GM19351 (cell line): ENCODE measurements around the gene CYYR1.

Source experiments
- ATAC-seq: cut with Tn5 transposase; IDR thresholded peaks from one replicate; pipeline ENCODE4 v1.9.1; 2021; ENCODE audit warnings: mild to moderate bottlenecking, moderate library complexity; ENCODE audit not compliant: unreplicated experiment

The CYYR1 gene

DNA sequence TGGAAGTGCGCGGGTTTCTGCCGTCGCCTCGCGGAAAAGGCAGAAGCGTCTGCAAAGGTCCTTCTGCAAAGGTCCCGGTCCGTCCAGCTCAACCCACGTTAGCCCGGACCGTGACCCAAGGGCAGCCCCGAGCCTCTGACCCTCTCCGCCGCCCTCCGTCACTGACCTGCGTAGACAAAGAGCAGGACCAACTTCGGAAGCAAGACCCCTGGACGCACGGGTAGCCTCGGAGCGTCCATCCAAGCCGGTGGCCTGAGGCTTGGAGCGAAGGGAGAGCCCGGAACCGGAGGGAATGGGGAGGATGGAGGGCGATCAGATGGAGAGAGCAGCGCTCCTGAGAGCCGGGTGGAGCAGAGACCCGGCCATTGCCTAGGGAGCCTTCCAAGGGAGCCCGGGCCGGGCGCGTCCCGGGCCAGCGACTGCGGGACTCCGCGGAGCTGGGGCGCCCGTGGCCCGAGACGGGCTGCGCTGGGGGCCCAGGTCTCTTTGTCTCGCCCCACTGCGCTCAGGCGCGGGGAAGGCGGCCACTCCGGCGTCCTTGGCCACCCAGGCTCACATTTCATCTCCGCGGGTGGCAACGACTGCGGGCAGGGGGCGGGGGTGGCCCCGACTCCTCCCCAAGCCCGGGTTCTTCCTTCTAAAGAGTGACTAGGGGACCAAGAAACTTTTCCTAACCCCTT lies at the start of gene CYYR1:
TSS of gene CYYR1 (minus strand) at position 585 of the 680 bp plus-strand sequence. CDS start at position 239, 346 bp downstream.
- ATAC-seq = no peak

- no peak for ATAC-seq
Measured at GRCh38 chr21:26617176-26617575, 44.1 kb upstream of the CYYR1 start.

GRCh38 chr21:26614251-26614650 lies 41.2 kb upstream of the CYYR1 start:
- ATAC-seq = no peak

- no peak for ATAC-seq
Measured at GRCh38 chr21:26599261-26599660, 26.2 kb upstream of the CYYR1 start.

- no peak for ATAC-seq
Measured at GRCh38 chr21:26597981-26598380, 24.9 kb upstream of the CYYR1 start.

DNA sequence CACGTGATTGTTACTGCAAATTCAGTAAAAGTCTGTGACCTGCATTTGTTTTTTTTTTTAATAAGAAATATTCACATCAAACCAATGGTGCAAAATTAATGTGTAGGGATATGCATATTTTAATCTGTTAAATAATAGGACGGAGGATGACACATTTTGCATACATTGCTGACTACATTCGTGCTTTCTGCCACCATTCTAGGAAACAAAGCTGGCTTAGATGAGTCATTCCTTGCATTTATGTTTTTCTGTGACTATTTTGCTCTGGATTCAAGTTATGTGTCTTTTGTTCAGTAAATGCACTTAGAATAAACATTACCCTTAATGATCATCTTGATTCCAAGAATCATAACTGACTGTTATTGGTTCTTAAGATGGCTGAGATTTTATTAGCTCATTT lies 23.9 kb upstream of the CYYR1 start:
- ATAC-seq = no peak

DNA sequence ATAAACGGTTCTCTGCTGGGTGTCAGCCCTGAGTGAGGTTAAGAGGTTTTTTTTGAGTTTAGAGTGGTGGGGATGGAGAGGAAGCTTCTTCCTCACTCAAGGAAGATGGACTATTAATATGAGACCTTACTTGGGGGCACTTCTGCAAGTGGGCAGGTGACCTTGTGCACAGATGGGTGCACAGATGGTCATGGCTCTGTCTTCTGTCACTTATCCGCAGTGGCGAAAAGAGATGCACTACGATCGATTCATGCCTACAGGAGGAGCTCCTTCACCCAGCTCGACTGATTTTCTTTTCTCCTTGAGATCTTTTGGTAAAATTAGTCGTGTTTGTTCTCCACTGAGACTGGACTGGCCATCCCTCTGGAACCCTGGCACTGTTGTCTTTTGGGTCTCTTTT lies 22.9 kb upstream of the CYYR1 start:
- no peak for ATAC-seq

DNA sequence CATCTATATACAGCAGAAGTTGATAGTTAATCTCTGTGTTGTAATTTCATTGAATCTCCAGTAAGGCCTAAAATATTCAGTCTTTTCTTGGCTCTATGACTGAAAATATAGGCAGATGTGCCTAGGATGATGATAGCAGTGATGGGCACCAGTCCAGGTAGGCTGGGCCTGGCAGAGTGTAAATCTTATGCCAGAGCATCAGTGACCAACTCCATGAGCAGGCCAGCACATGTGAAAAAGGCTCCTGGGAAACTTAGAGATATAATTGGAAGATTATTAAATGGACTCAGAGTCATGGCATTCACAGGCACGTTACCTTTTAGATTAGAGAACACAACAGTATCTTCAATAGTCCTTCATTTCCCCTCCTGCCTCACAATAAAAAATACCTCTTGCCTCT lies 20.7 kb upstream of the CYYR1 start:
- no peak for ATAC-seq

DNA sequence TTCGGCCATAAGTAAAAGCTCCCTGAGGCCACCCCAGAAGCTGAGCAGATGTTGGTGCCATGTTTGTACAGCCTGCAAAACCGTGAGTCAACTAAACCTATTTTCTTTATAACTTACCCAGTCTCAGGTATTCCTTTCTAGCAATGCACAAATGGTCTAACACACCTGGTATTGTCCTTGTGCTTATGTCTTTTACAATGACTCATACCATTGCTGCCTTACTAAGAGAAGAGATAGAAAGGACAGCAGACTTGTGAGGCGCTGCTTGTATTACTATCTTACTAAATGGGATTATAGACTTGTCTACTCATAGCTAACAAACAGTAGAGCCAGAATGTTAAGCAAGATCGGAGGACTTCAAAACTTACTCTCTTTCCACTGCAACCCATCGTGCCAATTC lies 18.5 kb upstream of the CYYR1 start:
- ATAC-seq = no peak

DNA sequence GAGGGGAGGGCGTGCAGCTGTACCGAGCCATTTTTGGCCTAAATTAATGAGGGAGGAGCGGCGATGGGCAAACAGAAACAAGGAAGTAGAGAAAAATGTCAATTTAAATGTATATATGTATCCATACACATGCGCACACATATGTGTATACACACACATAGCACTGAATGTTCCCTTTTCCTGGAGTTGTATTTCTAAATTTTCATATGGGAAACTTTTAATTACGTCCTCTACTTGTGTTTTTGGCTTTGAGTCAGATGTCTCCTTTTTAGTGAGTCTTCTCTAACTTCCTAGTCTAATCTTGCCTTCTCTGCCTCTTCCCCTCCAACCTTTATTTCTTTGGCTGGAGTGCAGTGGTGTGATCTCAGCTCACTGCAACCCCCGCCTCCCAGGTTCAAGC lies 15.4 kb upstream of the CYYR1 start:
- ATAC-seq = no peak

- no peak for ATAC-seq
Measured at GRCh38 chr21:26587736-26588201, 14.7 kb upstream of the CYYR1 start.

DNA sequence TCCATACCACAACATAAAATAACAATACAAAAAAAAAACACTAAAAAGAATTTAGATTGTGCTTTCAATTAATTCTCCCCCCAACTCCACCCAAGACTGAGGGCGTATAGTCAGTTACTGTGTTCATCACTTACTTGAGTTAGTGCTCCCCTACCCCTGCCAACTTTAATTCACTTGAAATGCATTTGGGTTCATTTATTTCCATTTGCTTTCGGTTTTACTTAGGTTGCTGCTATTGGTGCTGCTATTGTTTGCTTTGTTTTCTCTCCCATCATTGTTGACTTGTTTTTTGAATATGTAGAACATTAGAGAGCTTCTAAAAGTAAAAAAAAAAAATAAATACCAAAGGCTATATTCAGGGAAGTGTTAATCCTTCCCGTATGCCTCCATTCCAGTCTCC lies 10.7 kb upstream of the CYYR1 start:
- no peak for ATAC-seq

GRCh38 chr21:26581818-26582217 lies 8.7 kb upstream of the CYYR1 start:
- ATAC-seq = no peak

DNA sequence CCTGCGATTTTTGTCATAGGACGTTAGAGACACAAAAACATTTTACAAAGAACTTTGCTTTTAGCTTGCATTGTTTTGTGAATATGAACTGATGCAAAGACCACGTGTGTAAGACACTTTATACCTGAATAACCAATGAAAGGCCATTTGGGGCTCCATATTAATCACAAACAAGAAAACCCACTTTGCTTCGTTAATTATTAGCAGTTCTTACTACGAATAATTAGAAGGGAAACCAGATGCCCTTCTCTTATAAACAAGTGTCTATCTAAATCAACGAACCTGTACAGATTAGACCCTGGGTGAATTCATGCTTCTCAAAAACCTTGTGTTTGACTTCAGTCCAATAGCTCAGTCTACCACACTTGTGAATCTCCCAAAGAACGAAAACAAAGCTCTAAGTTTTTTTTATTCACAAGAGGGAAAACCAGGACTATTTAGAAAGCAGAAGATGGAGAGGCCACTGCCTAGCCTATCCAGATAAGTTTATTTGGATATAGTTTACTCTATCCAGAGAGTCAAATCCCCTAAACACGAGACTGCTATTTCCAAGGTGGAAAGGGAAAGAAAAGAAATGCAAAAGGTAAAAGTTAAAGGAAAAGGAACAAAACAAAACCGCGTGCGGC lies 897 bp downstream of the CYYR1 start:
- no peak for ATAC-seq

GRCh38 chr21:26570203-26570602 lies 2.9 kb downstream of the CYYR1 start:
- no peak for ATAC-seq

GRCh38 chr21:26565546-26565945 lies 7.5 kb downstream of the CYYR1 start:
- ATAC-seq = no peak

- ATAC-seq = no peak
Measured at GRCh38 chr21:26565111-26565510, 8.0 kb downstream of the CYYR1 start.

GRCh38 chr21:26563856-26564503 lies 9.1 kb downstream of the CYYR1 start:
- no peak for ATAC-seq

DNA sequence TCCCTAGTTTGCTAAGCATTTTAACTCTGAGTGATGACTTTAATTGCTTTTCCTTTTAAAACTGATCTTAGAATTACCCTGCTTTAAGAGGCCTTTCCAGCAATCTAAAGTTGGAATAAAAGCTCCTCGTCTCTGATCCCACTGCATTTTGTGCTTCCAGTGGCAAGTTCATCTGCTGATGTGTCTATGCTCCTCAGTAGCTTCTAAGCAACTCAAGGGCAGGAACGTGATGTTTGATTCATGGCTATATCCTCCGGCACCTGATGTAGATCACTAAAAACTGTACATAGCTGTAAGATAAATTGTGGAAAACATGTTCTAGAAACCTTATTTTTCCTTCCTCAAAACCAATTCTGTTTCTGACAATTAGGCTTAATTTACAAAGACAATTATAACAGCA lies 12.5 kb downstream of the CYYR1 start:
- no peak for ATAC-seq

- no peak for ATAC-seq
Measured at GRCh38 chr21:26559099-26559498, 14.0 kb downstream of the CYYR1 start.

DNA sequence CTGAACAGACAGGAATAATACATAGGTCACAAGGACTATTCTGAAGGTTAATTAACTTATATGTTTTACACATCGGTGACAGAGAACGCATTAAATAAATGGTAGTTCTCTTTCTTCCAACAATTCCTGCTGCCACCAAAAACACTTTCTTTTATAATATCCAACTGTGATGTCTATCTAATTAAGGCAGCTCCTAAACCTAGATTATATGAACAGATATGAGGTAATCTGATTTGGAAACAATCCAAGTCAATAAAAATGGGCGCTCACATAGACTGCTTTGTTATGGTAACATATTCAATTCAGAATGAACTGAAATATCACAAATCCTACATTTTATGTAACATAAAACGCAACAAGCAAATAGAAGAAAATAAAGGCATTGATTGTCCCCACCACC lies 16.0 kb downstream of the CYYR1 start:
- ATAC-seq = no peak

GRCh38 chr21:26555540-26556146 lies 17.4 kb downstream of the CYYR1 start:
- no peak for ATAC-seq
